H9 (cell line): ENCODE data around the gene ANO2. TPM values are rescaled to one million over a fixed set of nuclear protein-coding genes. Genes with fewer than 3 reads are reported as not detected.

ENCODE experiments used
- DNase-seq: peaks from one replicate; pipeline ENCODE4 v3.0.0-alpha.2; 2017
- H2AFZ ChIP-seq: one replicate; pipeline ENCODE4 v1.6.1; 2013; ENCODE audit warnings: mild to moderate bottlenecking, low read length, control low read depth, moderate library complexity
- H2AK5ac ChIP-seq: 2 replicates; pipeline ENCODE4 v1.6.1; 2013; ENCODE audit warnings: low read length, control low read depth, mixed read lengths; ENCODE audit not compliant: insufficient read length
- H2BK120ac ChIP-seq: one replicate; pipeline ENCODE4 v1.6.1; 2013; ENCODE audit warnings: low read depth, mild to moderate bottlenecking, low read length, control low read depth, inconsistent platforms; ENCODE audit not compliant: poor library complexity, severe bottlenecking
- H2BK12ac ChIP-seq: 2 replicates; pipeline ENCODE4 v1.6.1; 2013; ENCODE audit warnings: low read length, control low read depth, mixed read lengths, low read depth; ENCODE audit not compliant: insufficient read length
- H2BK15ac ChIP-seq: 2 replicates; pipeline ENCODE4 v1.6.1; 2013; ENCODE audit warnings: low read depth, low read length, control low read depth
- H2BK20ac ChIP-seq: one replicate; pipeline ENCODE4 v1.6.1; 2013; ENCODE audit warnings: low read depth, mild to moderate bottlenecking, low read length, control low read depth, inconsistent platforms; ENCODE audit not compliant: poor library complexity, severe bottlenecking
- H2BK5ac ChIP-seq: 2 replicates; pipeline ENCODE4 v1.6.1; 2013; ENCODE audit warnings: low read length, control low read depth, mixed read lengths; ENCODE audit not compliant: insufficient read length
- H3K14ac ChIP-seq: 2 replicates; pipeline ENCODE4 v1.6.1; 2013; ENCODE audit warnings: low read length, control low read depth; ENCODE audit not compliant: insufficient read depth
- H3K18ac ChIP-seq: 2 replicates; pipeline ENCODE4 v1.6.1; 2013; ENCODE audit warnings: low read depth, mild to moderate bottlenecking, mixed read lengths, low read length, control low read depth; ENCODE audit not compliant: insufficient read length
- H3K23ac ChIP-seq: 2 replicates; pipeline ENCODE4 v1.6.1; 2013; ENCODE audit warnings: low read length, control low read depth, mixed read lengths, low read depth; ENCODE audit not compliant: insufficient read length
- H3K23me2 ChIP-seq: 2 replicates; pipeline ENCODE4 v1.6.1; 2013; ENCODE audit warnings: low read depth, mild to moderate bottlenecking, mixed read lengths, low read length, control low read depth; ENCODE audit not compliant: insufficient read length, poor library complexity, severe bottlenecking
- H3K27ac ChIP-seq: 2 replicates; pipeline ENCODE4 v1.5.1; 2013; ENCODE audit warnings: low read length, control low read depth, mixed read lengths, low read depth; ENCODE audit not compliant: insufficient read length
- H3K27me3 ChIP-seq: 2 replicates; pipeline ENCODE4 v1.6.1; 2013; ENCODE audit warnings: low read length, control low read depth, inconsistent platforms; ENCODE audit not compliant: insufficient read depth
- H3K4ac ChIP-seq: 2 replicates; pipeline ENCODE4 v1.6.1; 2013; ENCODE audit warnings: low read depth, mild to moderate bottlenecking, control low read depth, inconsistent platforms, low read length, moderate library complexity
- H3K4me1 ChIP-seq: 2 replicates; pipeline ENCODE4 v1.6.1; 2013; ENCODE audit warnings: low read length, control low read depth, inconsistent platforms; ENCODE audit not compliant: insufficient read depth
- H3K4me2 ChIP-seq: 2 replicates; pipeline ENCODE4 v1.6.1; 2013; ENCODE audit warnings: low read length, control low read depth, mixed read lengths; ENCODE audit not compliant: insufficient read length, insufficient read depth
- H3K56ac ChIP-seq: 2 replicates; pipeline ENCODE4 v1.6.1; 2013; ENCODE audit warnings: low read depth, mild to moderate bottlenecking, mixed read lengths, low read length, control low read depth; ENCODE audit not compliant: insufficient read length
- H3K79me1 ChIP-seq: 2 replicates; pipeline ENCODE4 v1.6.1; 2013; ENCODE audit warnings: low read depth, mild to moderate bottlenecking, moderate library complexity, low read length, control low read depth, inconsistent platforms; ENCODE audit not compliant: insufficient read depth, poor library complexity, severe bottlenecking
- H3K79me2 ChIP-seq: 2 replicates; pipeline ENCODE4 v1.6.1; 2013; ENCODE audit warnings: low read length, control low read depth, inconsistent platforms; ENCODE audit not compliant: insufficient read depth
- H3K9ac ChIP-seq: 2 replicates; pipeline ENCODE4 v1.6.1; 2013; ENCODE audit warnings: low read length, control low read depth, mixed read lengths; ENCODE audit not compliant: insufficient read length; ENCODE audit errors: extremely low read depth
- H3K9me3 ChIP-seq: one replicate; pipeline ENCODE4 v1.6.1; 2013; ENCODE audit warnings: low read depth, low read length, inconsistent platforms; ENCODE audit not compliant: control insufficient read depth
- H3T11ph ChIP-seq: one replicate; pipeline ENCODE4 v1.6.1; 2013; ENCODE audit warnings: mild to moderate bottlenecking, low read length, control low read depth, inconsistent platforms
- H4K20me1 ChIP-seq: one replicate; pipeline ENCODE4 v1.6.1; 2013; ENCODE audit not compliant: control insufficient read depth, insufficient read length, insufficient read depth
- H4K5ac ChIP-seq: 2 replicates; pipeline ENCODE4 v1.6.1; 2013; ENCODE audit warnings: low read depth, mild to moderate bottlenecking, mixed read lengths, low read length, control low read depth; ENCODE audit not compliant: insufficient read length
- H4K8ac ChIP-seq: replicated peaks from 2 replicates; pipeline ENCODE4 v1.6.1; 2013; ENCODE audit warnings: low read length, control low read depth, mixed read lengths, low read depth; ENCODE audit not compliant: insufficient read length
- H4K91ac ChIP-seq: 2 replicates; pipeline ENCODE4 v1.6.1; 2013; ENCODE audit warnings: low read depth, mild to moderate bottlenecking, moderate library complexity, mixed read lengths, low read length, control low read depth; ENCODE audit not compliant: insufficient read length
- H3K27ac Mint-ChIP-seq, 3 experiments: 2 replicates in 2 of 3; 3 replicates in 1 of 3; pipeline ENCODE4 v1.8.0; 2020 to 2021; ENCODE audit warnings: mixed read lengths in 3 of 3, mild to moderate bottlenecking in 1 of 3, moderate library complexity in 1 of 3
- H3K27me3 Mint-ChIP-seq: 2 replicates; pipeline ENCODE4 v1.8.0; 2021; ENCODE audit warnings: low read depth, mild to moderate bottlenecking, moderate library complexity, mixed read lengths
- H3K36me3 Mint-ChIP-seq, 3 experiments: 2 replicates in 2 of 3; 3 replicates in 1 of 3; pipeline ENCODE4 v1.8.0; 2020 to 2021; ENCODE audit warnings: low read depth in 3 of 3, mixed read lengths in 3 of 3; ENCODE audit not compliant: insufficient read depth in 1 of 3
- H3K4me1 Mint-ChIP-seq, 2 experiments: 2 replicates each; pipeline ENCODE4 v1.8.0; 2020; ENCODE audit warnings: mixed read lengths in 2 of 2
- H3K4me3 Mint-ChIP-seq, 2 experiments: 2 replicates in 1 of 2; 3 replicates in 1 of 2; pipeline ENCODE4 v1.8.0; 2020 to 2021; ENCODE audit warnings: mild to moderate bottlenecking in 2 of 2, mixed read lengths in 2 of 2, moderate library complexity in 1 of 2
- H3K9me3 Mint-ChIP-seq, 2 experiments: 2 replicates in 1 of 2; 3 replicates in 1 of 2; pipeline ENCODE4 v1.8.0; 2020; ENCODE audit warnings: mild to moderate bottlenecking in 2 of 2, mixed read lengths in 2 of 2, moderate library complexity in 1 of 2
- WGBS: extraction: QIAGEN DNeasy Blood & Tissue Kit; methylation state at CpG from one replicate; pipeline ENCODE4 v1.1.7; 2013; ENCODE audit warnings: missing lambda C conversion rate, low lambda C conversion rate, mixed read lengths; ENCODE audit not compliant: insufficient read length; ENCODE audit errors: extremely low coverage; 5-methylcytosine and 5-hydroxymethylcytosine counted together
- total RNA-seq: library from RNA; stranded (reverse); gene quantifications from 2 replicates; pipeline ENCODE4 v1.2.1, GENCODE V29; 2021
- TF ChIP-seq, protein P1 (sequence below): fragments of 200-600 bp; sonication (generic); conservative IDR thresholded peaks from 3 replicates; pipeline ENCODE4 v1.8.0; 2021; ENCODE audit warnings: antibody characterized with exemption, mild to moderate bottlenecking

ANO2 gene
- total RNA-seq, 1 experiment from 2014 or later, result 3.8 TPM

DNA sequence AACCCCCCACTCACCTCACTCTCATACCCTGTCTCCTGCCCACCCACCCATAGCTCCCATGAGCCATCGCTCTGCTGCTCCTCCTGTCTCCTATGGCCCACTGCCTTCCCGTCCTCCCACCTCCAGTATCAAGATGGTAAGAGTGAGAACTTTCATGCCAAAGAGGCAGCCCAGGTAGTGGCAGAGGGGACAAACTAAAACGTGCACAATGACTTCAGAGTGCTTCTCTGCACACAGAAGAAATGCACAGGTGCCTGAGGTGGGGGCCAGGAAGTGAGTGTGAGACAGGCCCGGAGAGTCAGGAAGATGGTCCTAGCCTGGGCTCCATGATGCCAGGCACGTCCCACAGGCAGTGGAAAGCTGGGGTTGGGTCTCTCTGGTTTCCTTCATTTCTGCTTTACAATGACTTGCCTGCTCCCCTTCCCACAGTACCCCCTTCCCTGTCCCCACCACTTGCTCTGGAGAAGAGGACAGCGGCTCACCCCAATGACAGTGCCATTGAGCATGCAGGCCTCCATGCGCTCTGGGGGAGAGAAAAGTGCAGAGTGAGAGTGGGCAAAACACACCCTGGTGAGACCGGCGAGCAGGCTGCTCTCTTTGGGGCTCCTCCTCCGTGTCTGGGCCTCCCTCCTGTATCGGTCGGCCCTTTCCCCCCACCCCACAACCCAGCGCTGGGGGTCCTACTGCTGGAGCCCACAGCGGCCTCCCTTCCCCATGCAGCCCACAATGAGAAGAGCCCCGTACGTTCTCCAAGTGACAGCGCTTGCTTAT, 22.8 kb upstream of the ANO2 start:
- Histone ChIP-seq H4K5ac (no peak overlapping the region), H2BK12ac (no peak overlapping the region), H3K4ac (no peak overlapping the region), H3K27ac (no peak overlapping the region), H3K4me2 (no peak overlapping the region), H2BK120ac (no peak overlapping the region), H3K9ac (no peak overlapping the region), H3T11ph (no peak overlapping the region), H2AFZ (no peak overlapping the region), H3K23me2 (no peaks in the 10 kb centered on the region), H3K14ac (no peak overlapping the region), H3K56ac (no peak overlapping the region), H4K91ac (no peak overlapping the region), H2BK5ac (no peak overlapping the region), H2BK20ac (no peak overlapping the region), H2BK15ac (no peak overlapping the region), H3K4me1 (peaks cover 12% of the 10 kb centered on the region; the same call in 1 of the 2 replicates), H4K20me1 (no peaks in the 10 kb centered on the region), H3K9me3 (no peaks in the 10 kb centered on the region), H2AK5ac (no peak overlapping the region), H3K79me2 (no peaks in the 10 kb centered on the region), H3K79me1 (no peaks in the 10 kb centered on the region), H4K8ac (no peak overlapping the region), H3K27me3 (no peaks in the 10 kb centered on the region), H3K23ac (no peak overlapping the region), H3K18ac (no peak overlapping the region)
- no peaks in the 10 kb centered on the region for H3K9me3 Mint-ChIP-seq
- no peak overlapping the region for H3K27ac Mint-ChIP-seq
- H3K4me3 Mint-ChIP-seq, result no peak overlapping the region
- WGBS, result no CpG with 5 or more reads among the region's 17 CpGs
- peak; percentile 26 for DNase-seq
- H3K4me1 Mint-ChIP-seq, result peaks cover 27 to 38% of the 10 kb centered on the region in 2 experiments
- TF ChIP-seq, protein P1, sequence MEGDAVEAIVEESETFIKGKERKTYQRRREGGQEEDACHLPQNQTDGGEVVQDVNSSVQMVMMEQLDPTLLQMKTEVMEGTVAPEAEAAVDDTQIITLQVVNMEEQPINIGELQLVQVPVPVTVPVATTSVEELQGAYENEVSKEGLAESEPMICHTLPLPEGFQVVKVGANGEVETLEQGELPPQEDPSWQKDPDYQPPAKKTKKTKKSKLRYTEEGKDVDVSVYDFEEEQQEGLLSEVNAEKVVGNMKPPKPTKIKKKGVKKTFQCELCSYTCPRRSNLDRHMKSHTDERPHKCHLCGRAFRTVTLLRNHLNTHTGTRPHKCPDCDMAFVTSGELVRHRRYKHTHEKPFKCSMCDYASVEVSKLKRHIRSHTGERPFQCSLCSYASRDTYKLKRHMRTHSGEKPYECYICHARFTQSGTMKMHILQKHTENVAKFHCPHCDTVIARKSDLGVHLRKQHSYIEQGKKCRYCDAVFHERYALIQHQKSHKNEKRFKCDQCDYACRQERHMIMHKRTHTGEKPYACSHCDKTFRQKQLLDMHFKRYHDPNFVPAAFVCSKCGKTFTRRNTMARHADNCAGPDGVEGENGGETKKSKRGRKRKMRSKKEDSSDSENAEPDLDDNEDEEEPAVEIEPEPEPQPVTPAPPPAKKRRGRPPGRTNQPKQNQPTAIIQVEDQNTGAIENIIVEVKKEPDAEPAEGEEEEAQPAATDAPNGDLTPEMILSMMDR, result no peak
- H3K27me3 Mint-ChIP-seq, result peaks cover 34% of the 10 kb centered on the region
- no peaks in the 10 kb centered on the region; a peak in 1 of 7 replicates for H3K36me3 Mint-ChIP-seq
